H1 (cell line): ENCODE measurements around the gene TBC1D4. TPM values are rescaled to one million over a fixed set of nuclear protein-coding genes. Genes with fewer than 3 reads are reported as not detected.

Experiments used
- BRCA1 ChIP-seq: IDR thresholded peaks from 2 replicates; pipeline ENCODE4 v1.6.1; 2012; ENCODE audit warnings: low read depth, low read length, improper control_type of control experiment
- EP300 ChIP-seq, 2 experiments: IDR thresholded peaks; 1 replicate in 1 of 2; 2 replicates in 1 of 2; pipeline ENCODE4 v1.6.1; 2011 to 2012; ENCODE audit warnings: low read depth in 2 of 2, low read length in 2 of 2, mild to moderate bottlenecking in 2 of 2, borderline replicate concordance in 1 of 2, inconsistent platforms in 1 of 2, moderate library complexity in 1 of 2
- polyA plus RNA-seq, 7 experiments: library from polyadenylated mRNA; depleted of rRNA in 3 of 7; stranded (reverse) in 5 of 7; unstranded in 2 of 7; fragments of >200 nt in 5 of 7; fragments of 200-250 nt in 2 of 7; gene quantifications; 1 replicate in 5 of 7; 2 replicates in 1 of 7; 4 replicates in 1 of 7; pipeline versions ENCODE4 v1.2.1 to v1.2.3, GENCODE V29; 2011 to 2013; ENCODE audit warnings: missing spikeins in 2 of 7, mixed read lengths in 2 of 7
- total RNA-seq: library from RNA; stranded (reverse); fragmentation: NEBNext Ultra II Directional; extraction: Animal tissue kit (Norgen Biotek cat#: 25700); gene quantifications from 2 replicates; pipeline ENCODE4 v1.2.1, GENCODE V29; 2021

Gene TBC1D4
- total and polyA plus RNA-seq, 2 of the 8 experiments (the other 6 are each of a cell fraction or from before 2014, with no cell fraction given), result 16.7 to 39.0 TPM

- TF ChIP-seq BRCA1, result no peak
- no peak for TF ChIP-seq EP300 (IDR thresholded peaks at IDR 0.05; ENCODE audit: borderline replicate concordance in 1 of 2, low read depth in 2 of 2, low read length in 2 of 2)
Measured at GRCh38 chr13:75432811-75433244, 49.1 kb downstream of the TBC1D4 start (continued).
